DND-41 (cell line): Measurements from ENCODE around the gene PHLDA1.
"Not testable (repeated sequence)": the region's sequence is repeated elsewhere in the genome, so short reads cannot be mapped to it uniquely, and the experiment has no call there.

Experiments
- ATAC-seq: fragments of 200-7000 bp; cut with Tn5 transposase; 3 replicates; pipeline ENCODE4 v1.9.1; 2021; ENCODE audit warnings: low read depth; ENCODE audit not compliant: insufficient read depth
- DNase-seq: peaks from one replicate; pipeline ENCODE4 v3.0.0-alpha.2; 2020
- H2AFZ ChIP-seq: 2 replicates; pipeline ENCODE4 v1.6.0; 2012; ENCODE audit warnings: low read depth, low read length
- H3K27ac ChIP-seq: 2 replicates; pipeline ENCODE4 v1.5.1; 2012; ENCODE audit warnings: low read length, inconsistent platforms
- H3K27me3 ChIP-seq: fragments of 200-600 bp; sonication (generic); 2 replicates; pipeline ENCODE4 v1.6.0; 2012; ENCODE audit warnings: low read length, mild to moderate bottlenecking, inconsistent platforms; ENCODE audit not compliant: insufficient read depth, poor library complexity
- H3K36me3 ChIP-seq: 2 replicates; pipeline ENCODE4 v1.5.1; 2012; ENCODE audit warnings: low read length, inconsistent platforms; ENCODE audit not compliant: insufficient read depth
- H3K4me1 ChIP-seq: 2 replicates; pipeline ENCODE4 v1.5.1; 2012; ENCODE audit warnings: mild to moderate bottlenecking, low read length; ENCODE audit not compliant: insufficient read depth
- H3K4me2 ChIP-seq: 2 replicates; pipeline ENCODE4 v1.6.0; 2012; ENCODE audit warnings: mild to moderate bottlenecking, moderate library complexity, low read length, inconsistent platforms; ENCODE audit not compliant: insufficient read depth
- H3K4me3 ChIP-seq, 2 experiments: fragments of 200-600 bp in 1 of 2; shearing (Covaris generic) in 1 of 2; 2 replicates each; pipeline ENCODE4 v1.5.1; 2012 to 2016; ENCODE audit warnings: inconsistent platforms in 2 of 2, low read length in 2 of 2, mild to moderate bottlenecking in 2 of 2, low read depth in 1 of 2, moderate library complexity in 1 of 2
- H3K79me2 ChIP-seq: 2 replicates; pipeline ENCODE4 v1.6.0; 2012; ENCODE audit warnings: low read length, inconsistent platforms; ENCODE audit not compliant: insufficient read depth
- H3K9ac ChIP-seq: 2 replicates; pipeline ENCODE4 v1.6.0; 2012; ENCODE audit warnings: low read depth, mild to moderate bottlenecking, inconsistent platforms, low read length, moderate library complexity
- H3K9me3 ChIP-seq: 2 replicates; pipeline ENCODE4 v1.5.1; 2012; ENCODE audit warnings: low read length, moderate library complexity, mild to moderate bottlenecking, inconsistent platforms; ENCODE audit not compliant: insufficient read depth, severe bottlenecking
- H4K20me1 ChIP-seq: 2 replicates; pipeline ENCODE4 v1.6.0; 2012; ENCODE audit warnings: low read length; ENCODE audit not compliant: insufficient read depth
- EZH2 ChIP-seq: IDR thresholded peaks from 3 replicates; pipeline ENCODE4 v1.6.1; 2012; ENCODE audit warnings: borderline replicate concordance, low read depth, mild to moderate bottlenecking, moderate library complexity, low read length, inconsistent platforms; ENCODE audit not compliant: severe bottlenecking
- TF ChIP-seq, protein P1 (sequence below): IDR thresholded peaks from 2 replicates; pipeline ENCODE4 v1.5.1; 2012; ENCODE audit warnings: borderline replicate concordance, low read length, moderate library complexity, mild to moderate bottlenecking; ENCODE audit not compliant: poor library complexity, severe bottlenecking; ENCODE audit errors: extremely low read depth

PHLDA1 gene

DNA sequence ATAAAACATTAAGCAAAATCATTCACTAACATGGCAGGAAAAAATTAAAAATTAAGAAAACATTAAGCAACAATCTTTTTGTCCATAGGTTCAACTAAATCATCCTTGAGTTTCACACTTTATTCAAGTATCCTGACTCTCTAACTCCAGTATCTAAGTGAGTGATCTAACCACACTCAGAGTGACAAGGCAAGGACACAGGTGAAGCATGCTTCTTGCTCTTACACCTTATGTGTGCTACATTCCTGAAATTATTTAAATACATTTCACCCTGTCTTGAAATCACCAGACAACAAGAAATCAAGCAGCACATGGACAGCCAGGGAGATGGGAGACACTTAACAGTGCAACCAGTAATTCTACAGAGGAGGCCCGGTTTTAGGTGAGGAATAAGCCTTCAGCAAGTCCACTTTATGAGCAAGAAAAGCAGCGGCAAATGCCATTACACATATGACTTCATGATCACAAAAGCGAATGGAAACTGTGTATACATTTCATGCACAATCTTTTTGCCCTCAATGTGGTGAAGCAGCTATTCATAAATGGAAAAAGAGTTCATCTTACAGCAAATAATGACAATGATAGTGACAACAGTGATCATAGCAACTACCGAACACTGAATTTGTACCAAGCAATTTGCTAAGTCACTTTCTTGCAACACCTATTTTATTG, 37.4 kb downstream of the PHLDA1 start:
- no peaks in the 10 kb centered on the region for H3K27me3 ChIP-seq
- no peak for TF ChIP-seq EZH2
- H3K36me3 ChIP-seq = no peaks in the 10 kb centered on the region
- no peak overlapping the region for H2AFZ ChIP-seq
- no peaks in the 10 kb centered on the region for H3K79me2 ChIP-seq
- no peak overlapping the region for H3K9ac ChIP-seq
- no peak overlapping the region for H3K27ac ChIP-seq
- no peaks in the 10 kb centered on the region for H3K4me1 ChIP-seq
- no peaks in the 10 kb centered on the region for H3K9me3 ChIP-seq
- no peaks in the 10 kb centered on the region for H4K20me1 ChIP-seq
- no peak for ATAC-seq
- H3K4me2 ChIP-seq = no peak overlapping the region
- no peak for DNase-seq
- H3K4me3 ChIP-seq = no peak overlapping the region

DNA sequence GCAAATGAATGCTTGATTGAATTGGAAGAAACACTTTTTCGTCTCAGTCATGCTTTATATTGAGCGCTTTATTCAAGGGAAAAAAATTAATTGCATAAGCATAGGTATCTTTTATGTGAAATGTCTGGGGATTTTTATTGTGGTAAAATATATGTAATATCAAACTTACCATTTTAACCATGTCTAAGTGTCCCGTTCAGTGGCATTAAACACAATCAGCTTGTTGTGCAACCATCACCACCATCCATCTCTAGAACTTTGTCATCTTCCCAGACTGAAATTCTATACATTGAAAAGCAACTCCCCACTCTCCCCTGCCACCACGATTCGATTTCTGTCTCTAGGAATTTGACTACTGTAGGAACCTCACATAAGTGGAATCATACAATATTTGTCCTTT, 39.8 kb downstream of the PHLDA1 start:
- H3K79me2 ChIP-seq = no peaks in the 10 kb centered on the region
- no peaks in the 10 kb centered on the region for H3K9me3 ChIP-seq
- H3K27me3 ChIP-seq = no peaks in the 10 kb centered on the region
- no peaks in the 10 kb centered on the region for H3K4me1 ChIP-seq
- DNase-seq = no peak
- H3K27ac ChIP-seq = no peak overlapping the region
- H4K20me1 ChIP-seq = no peaks in the 10 kb centered on the region
- H3K9ac ChIP-seq = no peak overlapping the region
- no peak for ATAC-seq
- no peaks in the 10 kb centered on the region for H3K36me3 ChIP-seq
- no peak overlapping the region for H2AFZ ChIP-seq
- no peak overlapping the region for H3K4me2 ChIP-seq
- no peak overlapping the region for H3K4me3 ChIP-seq
- TF ChIP-seq, protein P1, sequence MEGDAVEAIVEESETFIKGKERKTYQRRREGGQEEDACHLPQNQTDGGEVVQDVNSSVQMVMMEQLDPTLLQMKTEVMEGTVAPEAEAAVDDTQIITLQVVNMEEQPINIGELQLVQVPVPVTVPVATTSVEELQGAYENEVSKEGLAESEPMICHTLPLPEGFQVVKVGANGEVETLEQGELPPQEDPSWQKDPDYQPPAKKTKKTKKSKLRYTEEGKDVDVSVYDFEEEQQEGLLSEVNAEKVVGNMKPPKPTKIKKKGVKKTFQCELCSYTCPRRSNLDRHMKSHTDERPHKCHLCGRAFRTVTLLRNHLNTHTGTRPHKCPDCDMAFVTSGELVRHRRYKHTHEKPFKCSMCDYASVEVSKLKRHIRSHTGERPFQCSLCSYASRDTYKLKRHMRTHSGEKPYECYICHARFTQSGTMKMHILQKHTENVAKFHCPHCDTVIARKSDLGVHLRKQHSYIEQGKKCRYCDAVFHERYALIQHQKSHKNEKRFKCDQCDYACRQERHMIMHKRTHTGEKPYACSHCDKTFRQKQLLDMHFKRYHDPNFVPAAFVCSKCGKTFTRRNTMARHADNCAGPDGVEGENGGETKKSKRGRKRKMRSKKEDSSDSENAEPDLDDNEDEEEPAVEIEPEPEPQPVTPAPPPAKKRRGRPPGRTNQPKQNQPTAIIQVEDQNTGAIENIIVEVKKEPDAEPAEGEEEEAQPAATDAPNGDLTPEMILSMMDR = no peak
- TF ChIP-seq EZH2 = no peak

- DNase-seq (no peak), ATAC-seq (no peak)
- no peak overlapping the region for H3K4me2 ChIP-seq
- no peak overlapping the region for H3K4me3 ChIP-seq
- TF ChIP-seq, protein P1 = no peak
- no peak for TF ChIP-seq EZH2
- no peaks in the 10 kb centered on the region for H3K4me1 ChIP-seq
- no peaks in the 10 kb centered on the region for H3K9me3 ChIP-seq
- H3K36me3 ChIP-seq = no peaks in the 10 kb centered on the region
- no peaks in the 10 kb centered on the region for H3K79me2 ChIP-seq
- H4K20me1 ChIP-seq = no peaks in the 10 kb centered on the region
- H3K27ac ChIP-seq = no peak overlapping the region
- no peak overlapping the region for H3K9ac ChIP-seq
- no peak overlapping the region for H2AFZ ChIP-seq
- no peaks in the 10 kb centered on the region for H3K27me3 ChIP-seq
Measured at GRCh38 chr12:75990189-75990912, 41.2 kb downstream of the PHLDA1 start.

GRCh38 chr12:75987709-75988108, 43.9 kb downstream of the PHLDA1 start:
- H3K9ac ChIP-seq, H3K9me3 ChIP-seq, H3K4me3 ChIP-seq, H3K36me3 ChIP-seq, H3K4me2 ChIP-seq, ATAC-seq, H3K4me1 ChIP-seq, H4K20me1 ChIP-seq, H3K79me2 ChIP-seq, H2AFZ ChIP-seq, H3K27ac ChIP-seq, H3K27me3 ChIP-seq, DNase-seq: not testable (repeated sequence)
